A549 treated with dexamethasone at 1 μM for 4 hours (cell line): Measurements from ENCODE around the gene SPDYA. TPM values are rescaled to one million over a fixed set of nuclear protein-coding genes. Genes with fewer than 3 reads are reported as not detected.

ENCODE experiments used
- total RNA-seq: library from RNA; stranded (reverse); fragments of 200-300 nt; extraction: Qiagen RNA extraction; gene quantifications from 5 replicates; pipeline ENCODE4 v1.2.3, GENCODE V29; 2022

The SPDYA gene
- total RNA-seq = 0.14 to 0.28 TPM (median 0.26 TPM) in 4 of 5 replicates, not detected in the other

GRCh38 chr2:28810384-28811285 is at the start of gene SPDYA:
SPDYA (plus strand) TSS chr2:28810834; CDS start chr2:28816015, 5,181 bp downstream.

GRCh38 chr2:28870146-28870891 is 59.7 kb downstream of the SPDYA start, which contains the start of gene TRMT61B:
TRMT61B (minus strand) TSS chr2:28870309; CDS start chr2:28870277, 32 bp downstream.

GRCh38 chr2:28894470-28895188 is 84.0 kb downstream of the SPDYA start, which contains the start of gene WDR43:
WDR43 (plus strand) TSS chr2:28894667; CDS start chr2:28894699, 32 bp downstream.

Other genes with a start within 250 kb of the SPDYA start
- gene PPP1CB, start 59.0 kb upstream of the SPDYA start, total RNA-seq = 132 to 208 TPM (median 190 TPM) in 5 replicates
- gene TRMT61B, start 59.5 kb downstream of the SPDYA start, total RNA-seq = 13.8 to 15.3 TPM (median 15.2 TPM) in 5 replicates
- 80.8 to 114 TPM (median 104 TPM) in 5 replicates for gene WDR43, start 83.8 kb downstream of the SPDYA start, total RNA-seq
- 0.15 to 0.27 TPM (median 0.21 TPM) in 4 of 5 replicates, not detected in the other for gene TOGARAM2, start 170.5 kb downstream of the SPDYA start, total RNA-seq